HCT116 (cell line): ENCODE data around the gene SNAI1. TPM values are rescaled to one million over a fixed set of nuclear protein-coding genes. Genes with fewer than 3 reads are reported as not detected.

Source experiments
- ATAC-seq: fragments of 200-7000 bp; cut with Tn5 transposase; 2 replicates; pipeline ENCODE4 v1.9.1; 2020; ENCODE audit warnings: mild to moderate bottlenecking, moderate library complexity
- BruUV-seq: library from RNA; stranded (reverse); fragments of 400-500 nt; replicated peaks from 2 replicates; lab custom pipeline; 2021; lab: Mats Ljungman, UMichigan
- CTCF ChIA-PET: fragments of 300-600 bp; sonication (Branson Sonifier 250); formaldehyde crosslinking; loops from one replicate; lab custom pipeline; 2021; ENCODE audit warnings: antibody characterized with exemption; lab: Charles Lee
- POLR2A ChIA-PET: fragments of 300-600, 350-600 bp; sonication (Branson Sonifier 250); formaldehyde crosslinking; loops from one replicate; lab custom pipeline; 2021; ENCODE audit warnings: antibody characterized with exemption; lab: Charles Lee
- RAD21 ChIA-PET, 2 experiments: fragments of 300-600 bp; sonication (Branson Sonifier 250); formaldehyde crosslinking; loops; one replicate each; lab custom pipeline; 2023; ENCODE audit warnings: low total read pairs in 2 of 2; ENCODE audit not compliant: uncharacterized antibody in 2 of 2, unreplicated experiment in 2 of 2, low non-redundant PET in 1 of 2; lab: Charles Lee
- DNase-seq: peaks from one replicate; pipeline ENCODE4 v3.0.0-alpha.2; 2010; ENCODE audit warnings: low read depth, low spot score
- H2AFZ ChIP-seq: fragments of 200-600 bp; shearing (Covaris generic), sonication (generic); 2 replicates; pipeline ENCODE4 v1.6.1; 2017; ENCODE audit warnings: low read depth, mixed run types, mixed read lengths, antibody characterized with exemption, low read length; ENCODE audit not compliant: poor library complexity, severe bottlenecking
- H3K27ac ChIP-seq: 2 replicates; pipeline ENCODE4 v1.5.1; 2012; ENCODE audit warnings: low read depth, low read length
- H3K27me3 ChIP-seq: fragments of 200-600 bp; sonication (generic); 2 replicates; pipeline ENCODE4 v1.6.1; 2016; ENCODE audit warnings: mixed run types, low read length, mixed read lengths; ENCODE audit not compliant: insufficient read depth
- H3K36me3 ChIP-seq, 2 experiments: fragments of 200-500 bp in 1 of 2; fragments of 200-600 bp in 1 of 2; sonication (Bioruptor generic) in 1 of 2; sonication (generic) in 1 of 2; 2 replicates each; pipeline versions ENCODE4 v1.5.1 to v1.6.1; 2014 to 2016; ENCODE audit warnings: low read length in 2 of 2, inconsistent platforms in 1 of 2, mixed read lengths in 1 of 2, mixed run types in 1 of 2; ENCODE audit not compliant: insufficient read depth in 2 of 2, control insufficient read depth in 1 of 2
- H3K4me1 ChIP-seq, 2 experiments: fragments of 200-600 bp in 1 of 2; sonication (generic) in 1 of 2; 2 replicates each; pipeline versions ENCODE4 v1.5.1 to v1.6.1; 2012 to 2017; ENCODE audit warnings: low read length in 2 of 2, inconsistent platforms in 1 of 2, mild to moderate bottlenecking in 1 of 2, mixed read lengths in 1 of 2, mixed run types in 1 of 2, moderate library complexity in 1 of 2; ENCODE audit not compliant: insufficient read depth in 2 of 2, control insufficient read depth in 1 of 2
- H3K4me2 ChIP-seq: fragments of 200-600 bp; sonication (generic); 2 replicates; pipeline ENCODE4 v1.6.1; 2017; ENCODE audit warnings: mixed run types, low read length, mixed read lengths
- H3K4me3 ChIP-seq, 2 experiments: fragments of 200-600 bp in 1 of 2; sonication (generic) in 1 of 2; replicated peaks in 1 of 2; 2 replicates each; pipeline ENCODE4 v1.5.1; 2011 to 2016; ENCODE audit warnings: low read length in 2 of 2, control low read depth in 1 of 2, low read depth in 1 of 2, mild to moderate bottlenecking in 1 of 2, mixed read lengths in 1 of 2, mixed run types in 1 of 2
- H3K79me2 ChIP-seq: fragments of 200-600 bp; sonication (generic); 2 replicates; pipeline ENCODE4 v1.6.1; 2017; ENCODE audit warnings: mild to moderate bottlenecking, mixed run types, low read length, moderate library complexity, mixed read lengths; ENCODE audit not compliant: insufficient read depth
- H3K9ac ChIP-seq: fragments of 200-600 bp; sonication (generic); 2 replicates; pipeline ENCODE4 v1.6.1; 2016; ENCODE audit warnings: low read length, mixed read lengths
- H3K9me2 ChIP-seq: fragments of 200-600 bp; sonication (generic), shearing (Covaris generic); 2 replicates; pipeline ENCODE4 v1.6.1; 2017; ENCODE audit warnings: mixed run types, mild to moderate bottlenecking, moderate library complexity; ENCODE audit not compliant: insufficient read depth
- H3K9me3 ChIP-seq, 2 experiments: fragments of 200-500 bp in 1 of 2; fragments of 200-600 bp in 1 of 2; sonication (Bioruptor generic) in 1 of 2; sonication (generic) in 1 of 2; 2 replicates each; pipeline ENCODE4 v1.6.1; 2014 to 2017; ENCODE audit warnings: low read length in 2 of 2, mixed read lengths in 2 of 2, inconsistent platforms in 1 of 2, low read depth in 1 of 2, mild to moderate bottlenecking in 1 of 2, mixed run types in 1 of 2, moderate library complexity in 1 of 2; ENCODE audit not compliant: control insufficient read depth in 1 of 2, insufficient read depth in 1 of 2
- H4K20me1 ChIP-seq: fragments of 200-600 bp; sonication (generic), shearing (Covaris generic); 2 replicates; pipeline ENCODE4 v1.6.1; 2017; ENCODE audit warnings: mixed run types, mild to moderate bottlenecking, moderate library complexity; ENCODE audit not compliant: insufficient read depth
- CBX3 ChIP-seq: IDR thresholded peaks from 2 replicates; pipeline ENCODE4 v1.6.1; 2012; ENCODE audit warnings: low read depth
- CEBPB ChIP-seq: IDR thresholded peaks from 2 replicates; pipeline ENCODE4 v1.6.1; 2012; ENCODE audit warnings: low read depth
- CTCF ChIP-seq, 3 experiments: fragments of 200-600 bp in 1 of 3; sonication (generic) in 1 of 3; IDR thresholded peaks in 2 of 3; conservative IDR thresholded peaks in 1 of 3; 2 replicates each; pipeline ENCODE4 v1.5.1; 2012 to 2017; ENCODE audit warnings: low read depth in 2 of 3, low read length in 2 of 3, antibody characterized with exemption in 1 of 3, borderline replicate concordance in 1 of 3, control low read depth in 1 of 3, mild to moderate bottlenecking in 1 of 3, mixed read lengths in 1 of 3, mixed run types in 1 of 3, moderate library complexity in 1 of 3; ENCODE audit not compliant: insufficient read depth in 1 of 3
- ELF1 ChIP-seq: IDR thresholded peaks from 2 replicates; pipeline ENCODE4 v1.6.1; 2012; ENCODE audit warnings: low read depth, borderline replicate concordance
- EZH2 ChIP-seq: fragments of 200-600 bp; sonication (generic); IDR thresholded peaks from 2 replicates; pipeline ENCODE4 v1.6.1; 2017; ENCODE audit warnings: antibody characterized with exemption, mixed run types
- JUND ChIP-seq: IDR thresholded peaks from 2 replicates; pipeline ENCODE4 v1.6.1; 2012
- MAX ChIP-seq: IDR thresholded peaks from 2 replicates; pipeline ENCODE4 v1.6.1; 2012
- POLR2A ChIP-seq: IDR thresholded peaks from 2 replicates; pipeline ENCODE4 v1.7.0; 2011; ENCODE audit warnings: borderline replicate concordance; ENCODE audit not compliant: insufficient read depth, insufficient read length; ENCODE audit errors: extremely low read depth
- POLR2AphosphoS5 ChIP-seq: IDR thresholded peaks from 2 replicates; pipeline ENCODE4 v1.6.1; 2011; ENCODE audit warnings: mild to moderate bottlenecking, low read depth, low read length, moderate library complexity
- RAD21 ChIP-seq: IDR thresholded peaks from 2 replicates; pipeline ENCODE4 v1.6.1; 2012; ENCODE audit warnings: low read depth, mild to moderate bottlenecking
- REST ChIP-seq: IDR thresholded peaks from 2 replicates; pipeline ENCODE4 v1.6.1; 2012; ENCODE audit warnings: low read depth
- SIN3A ChIP-seq: IDR thresholded peaks from 2 replicates; pipeline ENCODE4 v1.6.1; 2012; ENCODE audit warnings: low read depth
- SP1 ChIP-seq: IDR thresholded peaks from 2 replicates; pipeline ENCODE4 v1.6.1; 2012; ENCODE audit warnings: low read depth
- SRF ChIP-seq: IDR thresholded peaks from 2 replicates; pipeline ENCODE4 v1.6.1; 2012; ENCODE audit warnings: low read depth
- TCF7L2 ChIP-seq: IDR thresholded peaks from 2 replicates; pipeline ENCODE4 v1.7.0; 2011; ENCODE audit warnings: borderline replicate concordance, inconsistent platforms; ENCODE audit not compliant: insufficient read depth, insufficient read length; ENCODE audit errors: extremely low read depth
- YY1 ChIP-seq: IDR thresholded peaks from 2 replicates; pipeline ENCODE4 v1.6.1; 2011; ENCODE audit warnings: low read length, low read depth, moderate library complexity, mild to moderate bottlenecking; ENCODE audit not compliant: insufficient replicate concordance; ENCODE audit errors: extremely low read depth
- ZBTB33 ChIP-seq: IDR thresholded peaks from 2 replicates; pipeline ENCODE4 v1.6.1; 2011; ENCODE audit warnings: mild to moderate bottlenecking, low read length, moderate library complexity; ENCODE audit not compliant: insufficient replicate concordance; ENCODE audit errors: extremely low read depth
- ZFX ChIP-seq: fragments of 450-650 bp; IDR thresholded peaks from 2 replicates; pipeline ENCODE4 v1.6.1; 2017
- ZNF274 ChIP-seq: fragments of 200-500 bp; sonication (Bioruptor generic); IDR thresholded peaks from 2 replicates; pipeline ENCODE4 v1.6.1; 2014; ENCODE audit warnings: mild to moderate bottlenecking, low read depth, low read length, inconsistent platforms
- intact Hi-C: fragments of 100-400 bp; cut with micrococcal nuclease; formaldehyde crosslinking; loops from 2 replicates; pipeline ENCODE4 v1.10.0; 2022
- total RNA-seq: library from RNA; stranded (reverse); gene quantifications from one replicate; pipeline ENCODE4 v1.2.1, GENCODE V29; 2021; ENCODE audit not compliant: unreplicated experiment

The SNAI1 gene
- total RNA-seq, 1 experiment from 2014 or later = 13.4 TPM

GRCh38 chr20:49985617-49986016 is 2.8 kb downstream of the SNAI1 start:
- Histone ChIP-seq H3K27ac (no peak overlapping the region), H4K20me1 (no peaks in the 10 kb centered on the region), H3K4me2 (no peak overlapping the region), H3K9me3 (no peaks in the 10 kb centered on the region), H3K9ac (no peak overlapping the region), H3K27me3 (no peaks in the 10 kb centered on the region), H2AFZ (no peak overlapping the region), H3K79me2 (peaks cover 49% of the 10 kb centered on the region), H3K4me3 (no peak overlapping the region), H3K4me1 (peaks cover 9 to 67% of the 10 kb centered on the region in 2 experiments), H3K36me3 (peaks cover 26 to 48% of the 10 kb centered on the region in 2 experiments), H3K9me2 (no peaks in the 10 kb centered on the region)
- no TSS peak for BruUV-seq
- intact Hi-C loops = no loop called here
- POLR2A ChIA-PET = no interaction called here
- no peak for ATAC-seq
- CTCF ChIA-PET = no interaction called here
- RAD21 ChIA-PET = no interaction called here
- TF ChIP-seq TCF7L2 (no peak), CTCF (IDR thresholded peaks at IDR 0.05 in 2 of 3, conservative IDR thresholded peaks at IDR 0.05 in 1 of 3; ENCODE audit: borderline replicate concordance in 1 of 3, insufficient read depth in 1 of 3, low read depth in 2 of 3, low read length in 2 of 3) (no peak), ZFX (no peak), RAD21 (no peak), ZBTB33 (no peak), CEBPB (no peak), YY1 (no peak), ZNF274 (no peak), SIN3A (no peak), REST (no peak), SRF (no peak), SP1 (no peak), POLR2A (no peak), CBX3 (no peak), EZH2 (no peak), JUND (no peak), MAX (no peak), ELF1 (no peak), POLR2AphosphoS5 (no peak)
- no peak for DNase-seq
